ENCODE results near the gene ETV3. TPM values are rescaled to one million over a fixed set of nuclear protein-coding genes. Genes with fewer than 3 reads are reported as not detected.

ETV3 gene
- total and polyA plus RNA-seq, 7 donors: 5.5 to 22.7 (median 16.3) TPM

- DNase-seq: no peak
- Histone ChIP-seq H3K4me1 (no peaks in the 10 kb centered on the region), H3K4me3 (no peak overlapping the region), H3K9me3 (no peaks in the 10 kb centered on the region), H3K36me3 (ENCODE audit: insufficient read depth in 1 of 2, low read depth in 1 of 2) (no peaks in the 10 kb centered on the region), H3K27ac (no peak overlapping the region), H3K27me3 (ENCODE audit: insufficient read depth in 3 of 3, low read length in 2 of 3) (no peaks in the 10 kb centered on the region)
- intact Hi-C loops (cut with DNase I): no loop called here
- WGBS, 3 donors: 91 to 94% (median 92%) methylated on average over 6 of the region's 6 CpGs
- TF ChIP-seq CTCF (IDR thresholded peaks at IDR 0.05): no peak
- ATAC-seq: no peak
Measured at GRCh38 chr1:157150631-157151030, 12.4 kb upstream of the ETV3 start.

GRCh38 chr1:157147906-157148700 lies 9.9 kb upstream of the ETV3 start:
- Histone ChIP-seq H3K27me3 (ENCODE audit: insufficient read depth in 3 of 3, low read length in 2 of 3) (no peaks in the 10 kb centered on the region), H3K9me3 (no peaks in the 10 kb centered on the region), H3K4me1 (no peaks in the 10 kb centered on the region), H3K27ac (no peak overlapping the region), H3K4me3 (no peak overlapping the region), H3K36me3 (ENCODE audit: insufficient read depth in 1 of 2, low read depth in 1 of 2) (no peaks in the 10 kb centered on the region)
- intact Hi-C loops (cut with DNase I): no loop called here
- TF ChIP-seq CTCF (IDR thresholded peaks at IDR 0.05): no peak
- no peak for ATAC-seq
- DNase-seq: no peak
- 54 to 61% (median 54%) methylated on average over 10 of the region's 10 CpGs for WGBS, 3 donors

GRCh38 chr1:157147037-157147436 lies 8.8 kb upstream of the ETV3 start:
- H3K27me3 ChIP-seq (ENCODE audit: insufficient read depth in 3 of 3, low read length in 2 of 3): no peaks in the 10 kb centered on the region
- H3K36me3 ChIP-seq (ENCODE audit: insufficient read depth in 1 of 2, low read depth in 1 of 2): no peaks in the 10 kb centered on the region
- intact Hi-C loops (cut with DNase I): no loop called here
- DNase-seq (no peak), ATAC-seq (no peak)
- H3K4me1 ChIP-seq: no peaks in the 10 kb centered on the region
- no peak overlapping the region for H3K27ac ChIP-seq
- 85 to 91% (median 89%) methylated on average over 1 of the region's 1 CpG for WGBS, 3 donors
- H3K9me3 ChIP-seq: no peaks in the 10 kb centered on the region
- TF ChIP-seq CTCF (IDR thresholded peaks at IDR 0.05): no peak
- H3K4me3 ChIP-seq: no peak overlapping the region

GRCh38 chr1:157146244-157146643 lies 8.0 kb upstream of the ETV3 start:
- TF ChIP-seq CTCF (IDR thresholded peaks at IDR 0.05): no peak
- WGBS, 3 donors: 71 to 73% (median 73%) methylated on average over 3 of the region's 3 CpGs

GRCh38 chr1:157145076-157145475 lies 6.9 kb upstream of the ETV3 start:
- intact Hi-C loops (cut with DNase I): no loop called here
- WGBS, 3 donors: 84 to 100% (median 97%) methylated on average over 1 of the region's 1 CpG
- no peak overlapping the region for H3K27ac ChIP-seq
- no peaks in the 10 kb centered on the region for H3K27me3 ChIP-seq (ENCODE audit: insufficient read depth in 3 of 3, low read length in 2 of 3)
- DNase-seq (no peak), ATAC-seq (no peak)
- no peaks in the 10 kb centered on the region for H3K9me3 ChIP-seq
- TF ChIP-seq CTCF (IDR thresholded peaks at IDR 0.05): no peak
- no peaks in the 10 kb centered on the region for H3K36me3 ChIP-seq (ENCODE audit: insufficient read depth in 1 of 2, low read depth in 1 of 2)
- no peak overlapping the region for H3K4me3 ChIP-seq
- H3K4me1 ChIP-seq: no peaks in the 10 kb centered on the region

More at GRCh38 chr1:157146244-157146643, 8.0 kb upstream of the ETV3 start:
- H3K4me1 ChIP-seq: no peaks in the 10 kb centered on the region
- DNase-seq (no peak), ATAC-seq (no peak)
- H3K27ac ChIP-seq: no peak overlapping the region
- H3K36me3 ChIP-seq (ENCODE audit: insufficient read depth in 1 of 2, low read depth in 1 of 2): no peaks in the 10 kb centered on the region
- intact Hi-C loops (cut with DNase I): no loop called here
- no peaks in the 10 kb centered on the region for H3K27me3 ChIP-seq (ENCODE audit: insufficient read depth in 3 of 3, low read length in 2 of 3)
- H3K4me3 ChIP-seq: no peak overlapping the region
- H3K9me3 ChIP-seq: no peaks in the 10 kb centered on the region
